HG03442 (cell line): ENCODE measurements around the gene OR4B1.
"Not testable (repeated sequence)": the region's sequence is repeated elsewhere in the genome, so short reads cannot be mapped to it uniquely, and the experiment has no call there.

Source experiments
- ATAC-seq: cut with Tn5 transposase; IDR thresholded peaks from one replicate; pipeline ENCODE4 v1.9.1; 2021; ENCODE audit warnings: mild to moderate bottlenecking, moderate library complexity; ENCODE audit not compliant: unreplicated experiment

The OR4B1 gene, protein sequence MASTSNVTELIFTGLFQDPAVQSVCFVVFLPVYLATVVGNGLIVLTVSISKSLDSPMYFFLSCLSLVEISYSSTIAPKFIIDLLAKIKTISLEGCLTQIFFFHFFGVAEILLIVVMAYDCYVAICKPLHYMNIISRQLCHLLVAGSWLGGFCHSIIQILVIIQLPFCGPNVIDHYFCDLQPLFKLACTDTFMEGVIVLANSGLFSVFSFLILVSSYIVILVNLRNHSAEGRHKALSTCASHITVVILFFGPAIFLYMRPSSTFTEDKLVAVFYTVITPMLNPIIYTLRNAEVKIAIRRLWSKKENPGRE

DNA sequence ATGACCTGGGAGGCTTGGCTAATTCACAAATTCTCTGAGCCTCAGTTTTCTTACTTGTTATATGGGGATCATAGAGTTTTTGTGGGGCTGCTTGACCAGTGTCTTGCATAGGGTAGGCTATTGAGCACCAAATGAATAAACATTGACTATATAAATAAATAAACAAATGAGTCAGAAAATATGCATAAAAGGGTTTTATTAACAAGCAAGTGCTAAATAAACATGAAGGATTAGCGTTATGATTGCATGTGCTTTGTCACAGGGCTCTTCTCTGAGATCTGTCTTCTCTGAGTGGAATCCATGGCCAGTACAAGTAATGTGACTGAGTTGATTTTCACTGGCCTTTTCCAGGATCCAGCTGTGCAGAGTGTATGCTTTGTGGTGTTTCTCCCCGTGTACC lies at the start of gene OR4B1:
Gene OR4B1 (plus strand): TSS at position 301 of the 400 bp plus-strand sequence. CDS start 0 bp downstream, at position 301.
- no peak for ATAC-seq

DNA sequence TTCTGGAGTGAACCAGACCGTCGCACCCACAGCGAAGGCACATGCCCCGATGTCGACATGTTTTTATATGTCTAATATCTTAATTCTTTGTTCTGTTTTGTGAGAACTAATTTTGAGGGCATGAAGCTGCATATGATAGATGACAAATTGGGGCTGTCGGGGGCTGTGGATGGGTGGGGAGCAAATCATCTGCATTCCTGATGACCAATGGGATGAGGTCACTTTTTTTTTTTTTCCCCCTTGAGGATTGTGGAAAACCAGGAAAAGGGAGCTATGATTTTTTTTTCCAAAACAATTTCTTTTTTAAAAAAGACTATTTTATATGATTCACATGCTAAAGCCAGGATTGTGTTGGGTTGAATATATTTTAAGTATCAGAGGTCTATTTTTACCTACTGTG lies 49.2 kb upstream of the OR4B1 start:
- ATAC-seq: no peak

GRCh38 chr11:48168815-48169214 lies 47.8 kb upstream of the OR4B1 start:
- no peak for ATAC-seq

DNA sequence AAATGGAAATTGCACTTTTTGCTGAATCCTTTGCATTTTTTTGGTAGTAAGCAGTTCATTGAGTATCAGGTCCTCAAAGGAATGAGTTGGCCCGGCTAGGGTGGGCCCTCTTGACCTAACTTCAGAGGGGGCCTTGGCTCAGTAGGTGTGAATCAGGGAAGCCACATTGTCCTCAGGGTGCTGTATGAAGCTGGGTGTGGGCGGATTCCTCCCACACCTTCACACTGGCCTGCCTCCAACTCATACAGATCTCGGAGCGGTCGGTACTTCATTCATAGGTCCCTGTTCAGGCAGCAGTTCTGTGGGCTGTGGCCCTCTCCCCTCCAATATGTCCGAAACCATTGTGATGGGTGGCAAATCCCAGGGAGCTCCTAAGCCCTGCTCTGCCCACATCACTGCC lies 47.4 kb upstream of the OR4B1 start:
- ATAC-seq: no peak

DNA sequence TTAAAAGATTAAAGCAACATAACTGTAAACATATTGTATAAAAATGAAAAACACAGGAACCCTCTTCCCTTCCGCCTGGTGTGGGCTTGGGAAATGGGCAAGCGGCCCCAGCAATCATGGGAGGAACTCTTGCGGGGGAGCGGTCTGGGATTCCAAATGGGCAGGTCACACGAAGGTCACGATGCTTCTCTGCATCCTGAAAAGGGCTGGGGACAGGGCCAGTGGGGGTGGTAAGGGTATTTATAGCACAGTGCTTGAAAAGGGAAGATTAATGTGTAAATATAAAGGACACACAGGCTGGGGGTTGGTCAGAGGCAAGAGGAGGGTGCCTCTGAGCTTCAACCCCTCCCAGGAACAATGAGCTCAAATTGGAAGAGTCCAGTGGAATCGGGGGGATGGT lies 46.9 kb upstream of the OR4B1 start:
- no peak for ATAC-seq

- no peak for ATAC-seq
Measured at GRCh38 chr11:48170241-48171233, 46.1 kb upstream of the OR4B1 start.

GRCh38 chr11:48172818-48173609 lies 43.6 kb upstream of the OR4B1 start:
- peak; percentile 80 for ATAC-seq

DNA sequence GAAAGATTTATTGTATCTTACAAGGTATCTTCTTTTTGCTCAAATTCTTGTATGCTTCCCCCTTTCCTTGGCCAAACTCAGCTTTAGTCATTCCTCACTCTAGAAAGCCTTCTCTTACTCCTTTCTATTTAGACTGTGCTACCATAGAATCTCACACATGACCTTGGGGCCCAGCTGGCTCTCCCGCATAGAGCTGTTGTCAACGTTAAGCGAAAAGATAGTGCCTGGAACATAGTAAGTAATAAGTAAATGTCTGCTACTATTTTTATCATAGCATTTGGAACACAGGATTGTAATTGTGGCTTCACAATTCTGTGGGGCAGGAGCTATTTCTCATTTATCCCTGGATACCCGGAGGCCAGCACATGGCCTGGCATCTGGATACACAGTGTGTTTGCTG lies 38.9 kb upstream of the OR4B1 start:
- no peak for ATAC-seq

- no peak for ATAC-seq
Measured at GRCh38 chr11:48180627-48181026, 36.0 kb upstream of the OR4B1 start.

- no peak for ATAC-seq
Measured at GRCh38 chr11:48182860-48183526, 33.6 kb upstream of the OR4B1 start.

DNA sequence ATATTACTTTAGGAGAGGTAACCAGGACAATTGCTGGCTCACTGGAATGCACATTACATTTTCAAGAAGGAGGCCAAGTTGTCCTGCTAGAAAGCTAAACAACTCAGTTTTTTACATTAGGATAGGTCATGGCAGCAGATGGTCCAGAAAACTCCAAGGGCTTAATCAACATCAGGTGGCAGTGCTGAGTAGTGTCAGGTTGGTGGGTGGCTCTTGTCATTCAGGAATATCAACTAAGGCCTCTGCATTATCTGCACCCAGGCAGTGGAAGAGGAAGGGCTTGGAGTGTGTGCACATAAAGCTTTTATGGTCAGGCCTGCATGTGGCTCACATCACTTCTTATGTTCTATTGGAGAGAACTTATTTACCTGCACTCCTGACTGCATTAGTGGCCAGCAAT lies 32.2 kb upstream of the OR4B1 start:
- ATAC-seq: no peak

DNA sequence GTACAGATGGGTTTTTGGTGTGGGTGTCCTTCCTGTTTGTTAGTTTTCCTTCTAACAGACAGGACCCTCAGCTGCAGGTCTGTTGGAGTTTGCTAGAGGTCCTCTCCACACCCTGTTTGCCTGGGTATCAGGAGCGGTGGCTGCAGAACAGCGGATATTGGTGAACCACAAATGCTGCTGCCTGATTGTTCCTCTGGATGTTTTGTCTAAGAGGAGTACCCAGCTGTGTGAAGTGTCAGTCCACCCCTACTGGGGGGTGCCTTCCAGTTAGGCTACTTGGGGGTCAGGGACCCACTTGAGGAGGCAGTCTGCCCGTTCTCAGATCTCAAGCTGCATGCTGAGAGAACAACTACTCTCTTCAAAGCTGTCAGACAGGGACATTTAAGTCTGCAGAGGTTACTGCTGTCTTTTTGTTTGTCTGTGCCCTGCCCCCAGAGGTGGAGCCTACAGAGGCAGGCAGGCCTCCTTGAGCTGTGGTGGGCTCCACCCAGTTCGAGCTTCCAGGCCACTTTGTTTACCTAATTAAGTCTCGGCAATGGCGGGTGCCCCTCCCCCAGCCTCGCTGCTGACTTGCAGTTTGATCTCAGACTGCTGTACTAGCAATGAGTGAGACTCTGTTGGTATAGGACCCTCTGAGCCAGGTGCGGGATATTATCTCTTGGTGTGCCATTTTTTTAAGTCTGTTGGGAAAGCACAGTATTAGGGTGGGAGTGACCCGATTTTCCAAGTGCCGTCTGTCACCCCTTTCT lies 25.5 kb upstream of the OR4B1 start:
- ATAC-seq: not testable (repeated sequence)

GRCh38 chr11:48193876-48194275 lies 22.7 kb upstream of the OR4B1 start:
- no peak for ATAC-seq

DNA sequence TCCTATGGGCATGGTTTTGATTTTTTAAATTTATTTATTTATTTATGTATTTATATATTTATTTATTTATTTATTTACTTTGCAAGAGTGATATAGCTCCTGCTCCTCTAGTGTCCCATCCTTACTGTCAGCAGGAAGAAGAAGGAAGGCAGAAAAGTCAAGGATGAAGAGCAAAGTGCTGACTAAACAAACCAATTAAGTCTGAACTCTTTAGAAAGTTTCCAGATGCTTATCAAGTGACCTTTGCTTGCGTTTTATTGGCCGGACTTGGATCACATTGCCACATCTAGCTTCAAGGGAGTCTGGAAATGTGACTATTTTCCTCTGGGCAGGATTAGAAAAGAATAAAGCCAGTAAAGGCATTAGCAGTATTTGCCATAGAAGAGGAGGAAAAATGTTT lies 8.7 kb upstream of the OR4B1 start:
- ATAC-seq: no peak

DNA sequence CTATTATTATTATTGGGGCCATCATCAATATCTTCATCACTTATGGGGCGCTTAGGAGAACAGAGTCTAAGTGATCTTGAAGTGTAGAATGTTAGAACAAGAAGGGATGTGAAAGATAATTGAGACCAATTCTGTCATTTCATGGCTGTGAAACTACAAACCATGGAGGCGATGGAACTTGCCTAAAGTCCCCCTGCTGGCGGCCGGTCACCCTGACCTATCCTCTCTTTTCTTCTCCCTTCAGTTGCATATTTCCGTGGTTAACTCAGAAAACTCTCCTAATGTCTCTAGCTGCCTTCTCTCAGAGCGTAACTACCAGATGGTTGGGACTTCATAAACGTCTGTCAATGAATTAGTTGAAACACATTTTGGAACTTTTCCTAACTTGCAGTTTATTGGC lies 6.6 kb upstream of the OR4B1 start:
- no peak for ATAC-seq

GRCh38 chr11:48228761-48229160 lies 12.2 kb downstream of the OR4B1 start:
- no peak for ATAC-seq

GRCh38 chr11:48230057-48230456 lies 13.4 kb downstream of the OR4B1 start:
- ATAC-seq: not testable (repeated sequence)

DNA sequence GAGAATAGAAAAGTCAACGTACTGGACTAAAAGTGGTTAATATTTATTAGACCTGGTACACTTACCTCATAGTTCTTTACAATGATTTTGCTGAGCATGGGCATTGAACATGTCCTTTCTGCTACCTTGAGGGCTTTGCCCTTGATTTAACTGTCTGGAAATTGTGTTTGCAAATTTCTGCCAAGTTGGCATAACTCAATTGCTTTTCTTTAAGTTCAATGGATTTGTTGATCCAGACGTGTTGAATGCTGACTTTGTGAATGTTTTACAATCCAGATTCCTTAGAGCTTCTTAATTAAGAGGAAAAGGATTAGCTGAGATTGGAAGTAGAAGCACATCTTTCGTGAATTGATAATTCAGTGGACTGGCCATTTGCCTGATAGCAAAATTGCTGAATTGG lies 21.1 kb downstream of the OR4B1 start:
- ATAC-seq: no peak

GRCh38 chr11:48242501-48242900 lies 25.9 kb downstream of the OR4B1 start:
- no peak for ATAC-seq

GRCh38 chr11:48244804-48245203 lies 28.2 kb downstream of the OR4B1 start, which contains the start of gene OR4X2:
OR4X2 (plus strand) TSS chr11:48245104; CDS start chr11:48245104, 0 bp downstream.
- no peak for ATAC-seq
